ENCODE data around the gene NUDT22. TPM values are rescaled to one million over a fixed set of nuclear protein-coding genes. Genes with fewer than 3 reads are reported as not detected.

Gene NUDT22
- polyA plus RNA-seq, 3 donors: 20.6 to 22.0 (median 21.9) TPM

GRCh38 chr11:64253043-64253442, 27.0 kb downstream of the NUDT22 start:
- DNase-seq (ENCODE audit: low read depth in 3 of 3, low spot score in 2 of 3): no peak

GRCh38 chr11:64253481-64253880, 27.4 kb downstream of the NUDT22 start:
- no peak for DNase-seq (ENCODE audit: low read depth in 3 of 3, low spot score in 2 of 3)

- no peak for DNase-seq (ENCODE audit: low read depth in 3 of 3, low spot score in 2 of 3)
These were observed 28.3 kb downstream of the NUDT22 start for GRCh38 chr11:64254326-64254725.

GRCh38 chr11:64255135-64256128, 29.4 kb downstream of the NUDT22 start:
- DNase-seq (ENCODE audit: low read depth in 3 of 3, low spot score in 2 of 3): no peak

- DNase-seq (ENCODE audit: low read depth in 3 of 3, low spot score in 2 of 3): no peak
These were observed 30.2 kb downstream of the NUDT22 start for GRCh38 chr11:64256300-64256699.

- no peak for DNase-seq (ENCODE audit: low read depth in 3 of 3, low spot score in 2 of 3)
These were observed 32.3 kb downstream of the NUDT22 start for GRCh38 chr11:64258356-64258755.

GRCh38 chr11:64258946-64259532, 33.0 kb downstream of the NUDT22 start:
- DNase-seq (ENCODE audit: low read depth in 3 of 3, low spot score in 2 of 3): no peak

- DNase-seq (ENCODE audit: low read depth in 3 of 3, low spot score in 2 of 3): no peak
These were observed 33.5 kb downstream of the NUDT22 start for GRCh38 chr11:64259533-64260067.

GRCh38 chr11:64260147-64260708, 34.2 kb downstream of the NUDT22 start:
- no peak for DNase-seq (ENCODE audit: low read depth in 3 of 3, low spot score in 2 of 3)

- no peak for DNase-seq (ENCODE audit: low read depth in 3 of 3, low spot score in 2 of 3)
These were observed 35.5 kb downstream of the NUDT22 start for GRCh38 chr11:64261556-64262080.

- DNase-seq (ENCODE audit: low read depth in 3 of 3, low spot score in 2 of 3): no peak
These were observed 36.4 kb downstream of the NUDT22 start for GRCh38 chr11:64262271-64263002.

- no peak for DNase-seq (ENCODE audit: low read depth in 3 of 3, low spot score in 2 of 3)
These were observed 37.2 kb downstream of the NUDT22 start for GRCh38 chr11:64263021-64263946.

GRCh38 chr11:64263947-64264317, 37.9 kb downstream of the NUDT22 start:
- DNase-seq (ENCODE audit: low read depth in 3 of 3, low spot score in 2 of 3): no peak

GRCh38 chr11:64264371-64264852, 38.3 kb downstream of the NUDT22 start:
- DNase-seq (ENCODE audit: low read depth in 3 of 3, low spot score in 2 of 3): no peak

GRCh38 chr11:64265176-64266160, 39.4 kb downstream of the NUDT22 start:
- no peak for DNase-seq (ENCODE audit: low read depth in 3 of 3, low spot score in 2 of 3)

- no peak for DNase-seq (ENCODE audit: low read depth in 3 of 3, low spot score in 2 of 3)
These were observed 40.3 kb downstream of the NUDT22 start for GRCh38 chr11:64266339-64266738.

- DNase-seq (ENCODE audit: low read depth in 3 of 3, low spot score in 2 of 3): no peak
These were observed 41.3 kb downstream of the NUDT22 start for GRCh38 chr11:64267207-64267945.
